Embryonic facial prominence (tissue), 1 donor: ENCODE measurements around the gene CCDC157.
"Not testable (repeated sequence)": the region's sequence is repeated elsewhere in the genome, so short reads cannot be mapped to it uniquely, and the experiment has no call there.

ENCODE experiments used
- DNase-seq: peaks from one replicate; pipeline ENCODE4 v3.0.0-alpha.2; 2016; ENCODE audit errors: extremely low spot score

Gene CCDC157

GRCh38 chr22:30325724-30326254 lies 31.0 kb upstream of the CCDC157 start:
- no peak for DNase-seq

- no peak for DNase-seq
Observed at GRCh38 chr22:30326255-30326705, 30.5 kb upstream of the CCDC157 start.

DNA sequence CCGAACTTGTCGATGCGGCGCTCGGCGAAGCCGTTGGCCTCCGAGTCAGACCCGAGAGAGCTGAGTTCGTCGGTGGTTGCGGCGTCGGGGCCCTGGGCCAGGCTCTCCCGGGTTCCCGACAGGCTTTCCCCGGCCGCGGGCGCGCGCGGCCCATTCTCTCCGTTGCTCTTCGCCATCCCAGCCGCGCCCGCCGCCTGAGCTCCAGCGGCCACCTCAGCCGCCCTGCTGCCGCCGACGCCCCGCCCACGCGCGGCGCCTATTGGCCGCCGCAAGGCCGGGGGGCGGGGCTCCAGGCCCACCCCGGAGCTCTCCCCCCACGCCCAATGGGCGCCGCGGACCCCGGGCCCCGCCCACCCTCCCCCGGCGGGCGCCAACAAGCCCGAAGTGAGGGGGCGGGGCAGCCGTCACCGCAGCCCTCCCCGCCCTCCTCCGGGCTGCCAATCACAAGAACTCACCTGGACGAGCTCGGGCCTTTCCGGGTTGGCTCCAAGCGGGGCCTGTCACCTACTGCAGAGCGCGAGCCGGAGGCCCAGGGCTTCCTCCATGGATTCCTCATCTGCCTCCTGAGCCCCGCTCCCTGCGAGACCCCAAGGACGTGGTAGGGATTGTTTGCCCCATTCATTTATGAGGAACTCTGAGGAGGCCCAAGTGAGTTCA lies 30.0 kb upstream of the CCDC157 start, which contains the start of gene TBC1D10A:
TBC1D10A (minus strand) TSS at position 236 of the 657 bp plus-strand sequence; CDS start at position 176, 60 bp downstream.
- peak; percentile 74 for DNase-seq

DNA sequence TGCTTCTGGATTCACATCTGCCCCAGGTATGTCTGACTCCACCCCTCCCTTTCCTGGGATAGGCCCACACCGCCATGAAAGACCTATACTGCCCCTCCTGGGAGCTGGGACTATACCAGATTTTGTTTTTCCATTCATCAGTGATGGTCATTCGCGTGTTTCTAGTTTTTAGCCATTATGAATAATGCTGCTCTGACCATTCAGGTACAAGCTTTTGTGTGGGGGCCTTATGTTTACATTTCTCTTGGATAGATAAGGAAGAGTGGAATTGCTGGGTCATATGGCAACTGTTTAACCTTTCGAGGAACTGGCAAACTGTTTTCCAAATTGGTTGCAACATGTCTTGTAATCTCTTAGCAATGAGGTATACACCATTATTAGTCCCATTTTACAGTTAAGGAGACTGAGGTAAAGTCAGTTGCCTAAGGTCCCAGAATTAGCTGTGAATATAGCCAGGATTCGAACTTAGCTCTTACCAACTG lies 28.9 kb upstream of the CCDC157 start:
- DNase-seq, result no peak

GRCh38 chr22:30328466-30329049 lies 28.2 kb upstream of the CCDC157 start:
- DNase-seq, result no peak

DNA sequence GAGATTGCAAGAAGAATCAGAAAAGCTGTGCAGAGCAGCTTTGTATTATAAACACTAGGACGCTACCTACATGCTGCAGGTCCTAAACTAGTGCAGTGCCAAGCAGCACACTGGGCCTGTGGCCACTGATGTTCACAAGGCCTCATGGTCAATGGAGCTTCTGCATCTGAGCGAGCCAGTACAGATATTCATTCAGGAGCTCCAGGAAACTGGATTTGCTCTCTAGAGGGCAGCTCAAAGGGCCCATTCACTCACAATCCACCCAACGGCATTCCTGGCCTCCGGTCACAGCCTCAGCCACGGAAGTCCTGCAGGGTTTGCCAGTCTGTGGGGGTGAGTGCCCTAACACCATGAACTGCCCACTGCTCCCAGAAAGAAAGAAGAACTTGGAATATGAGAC lies 24.3 kb upstream of the CCDC157 start:
- DNase-seq, result no peak

- no peak for DNase-seq
Observed at GRCh38 chr22:30332994-30333706, 23.7 kb upstream of the CCDC157 start.

DNA sequence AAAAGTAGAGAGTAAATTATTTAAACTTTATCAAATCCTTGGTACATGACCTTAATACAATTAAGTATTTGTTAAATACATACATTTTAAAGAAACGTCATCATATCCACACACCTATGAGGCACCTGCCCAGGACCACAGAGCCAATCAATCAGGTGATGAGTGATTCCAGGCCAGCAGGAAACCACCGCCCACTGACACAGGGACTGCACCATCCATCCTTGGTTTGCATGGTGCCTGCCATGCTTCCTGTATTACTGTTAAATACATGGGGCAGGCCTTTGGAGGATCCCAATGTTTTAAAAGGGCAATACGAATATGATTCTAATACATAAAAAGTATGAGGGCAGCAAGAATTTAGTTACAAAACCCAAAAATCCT lies 23.1 kb upstream of the CCDC157 start:
- DNase-seq, result no peak

DNA sequence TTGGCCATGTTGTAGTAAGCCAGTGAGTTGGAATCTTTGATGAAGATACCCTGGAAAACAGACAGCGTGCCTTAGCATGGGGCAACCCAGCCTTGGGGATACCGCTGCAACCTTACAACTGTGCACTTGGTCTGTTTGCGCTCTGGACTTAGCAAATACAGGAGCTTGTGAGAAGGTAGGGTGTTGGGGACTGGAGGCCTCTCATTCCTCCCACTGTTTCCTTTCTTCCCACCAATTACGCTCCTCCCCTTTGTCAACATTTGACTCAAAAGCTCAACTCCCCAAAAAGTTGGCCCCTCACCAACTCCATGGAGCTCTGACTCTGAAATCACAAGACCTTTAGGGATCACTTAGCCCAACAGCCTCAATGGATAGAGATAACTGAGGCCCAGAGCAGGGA lies 22.2 kb upstream of the CCDC157 start:
- DNase-seq, result no peak

- DNase-seq, result no peak
Observed at GRCh38 chr22:30335236-30335635, 21.6 kb upstream of the CCDC157 start.

- no peak for DNase-seq
Observed at GRCh38 chr22:30336752-30337460, 19.9 kb upstream of the CCDC157 start.

DNA sequence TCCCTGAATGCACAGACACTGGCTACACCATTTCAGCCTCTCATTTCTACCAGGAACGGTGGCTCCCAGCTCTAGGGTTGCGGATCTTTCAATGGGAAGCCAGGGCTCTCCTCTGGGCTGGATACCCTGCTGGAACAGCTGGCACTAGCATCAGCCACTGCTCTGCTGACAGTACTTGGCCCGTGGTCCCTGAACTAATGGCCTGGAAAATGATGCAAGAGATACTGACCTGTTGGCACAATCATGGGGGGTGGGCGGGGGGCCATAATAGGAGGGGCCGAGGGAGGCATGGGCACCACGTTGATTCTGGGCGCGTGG lies 19.4 kb upstream of the CCDC157 start:
- DNase-seq, result no peak

DNA sequence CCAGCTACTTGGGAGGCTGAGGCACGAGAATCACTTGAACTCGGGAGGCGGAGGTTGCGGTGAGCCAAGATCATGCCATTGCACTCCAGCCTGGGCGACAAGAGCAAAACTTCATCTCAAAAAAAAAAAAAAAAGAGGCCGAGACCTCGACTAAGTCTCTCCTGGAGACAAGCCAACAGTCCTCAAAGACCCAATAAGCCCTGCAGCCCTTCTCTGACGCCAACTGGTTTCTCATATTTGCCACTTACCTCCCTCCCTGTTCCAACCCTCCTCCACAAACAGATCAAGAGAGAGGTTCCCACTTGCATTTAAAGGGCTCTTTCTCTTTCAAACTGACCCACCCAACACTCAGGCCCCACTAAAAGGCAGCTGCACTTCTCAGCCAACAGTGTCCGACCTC lies 18.5 kb upstream of the CCDC157 start:
- not testable (repeated sequence) for DNase-seq

DNA sequence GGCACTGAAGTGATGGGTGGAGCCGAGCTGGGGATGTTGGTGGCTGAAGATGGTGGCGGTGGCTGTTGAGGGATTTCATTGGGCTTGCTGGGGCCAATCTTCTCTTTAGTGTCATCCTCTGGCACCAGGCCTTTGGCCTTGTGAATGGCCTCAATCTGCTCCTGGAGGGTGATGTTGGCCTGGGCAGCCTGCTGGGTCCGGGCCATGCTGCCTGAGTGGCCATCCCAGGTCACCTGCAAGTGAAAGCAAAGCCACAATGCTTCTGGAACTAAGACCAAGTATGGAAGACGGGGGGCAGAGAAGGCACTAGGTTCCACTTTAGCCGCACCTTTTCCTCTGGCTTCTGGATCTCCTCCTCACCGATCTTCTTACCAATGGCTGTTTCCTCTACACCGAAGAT lies 18.0 kb upstream of the CCDC157 start:
- no peak for DNase-seq

- DNase-seq, result no peak
Observed at GRCh38 chr22:30340911-30341685, 15.7 kb upstream of the CCDC157 start.

- DNase-seq, result no peak
Observed at GRCh38 chr22:30344447-30345200, 12.2 kb upstream of the CCDC157 start.

DNA sequence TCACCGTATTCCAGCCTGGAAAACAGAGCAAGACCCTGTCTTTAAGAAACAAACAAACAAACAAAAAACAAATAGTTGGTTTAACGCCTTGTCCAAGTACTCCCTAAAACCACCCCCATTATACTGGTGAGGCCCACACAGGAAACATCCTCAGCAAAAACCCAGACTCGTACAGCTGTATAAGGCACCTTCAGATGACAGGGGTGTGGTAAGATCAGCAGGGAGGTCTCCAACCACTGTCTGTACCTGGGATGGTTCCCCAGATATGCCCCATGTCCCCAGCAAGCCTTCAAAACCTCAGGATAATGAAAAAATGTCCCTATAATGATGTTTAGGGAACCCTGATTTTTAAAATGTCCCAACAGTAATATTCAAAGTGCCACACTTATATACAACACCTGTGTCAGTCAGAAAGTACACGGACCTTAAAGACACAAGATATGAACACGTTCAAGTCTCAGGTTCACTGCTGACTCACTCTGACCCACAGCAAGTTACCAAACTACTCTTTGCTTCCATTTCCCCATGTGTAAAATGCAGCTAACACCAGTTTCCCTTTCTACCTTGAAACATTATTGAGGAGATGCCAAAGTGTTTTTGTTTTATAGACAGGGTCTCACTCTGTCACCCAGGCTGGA lies 9.4 kb upstream of the CCDC157 start:
- DNase-seq, result no peak

- no peak for DNase-seq
Observed at GRCh38 chr22:30348404-30348803, 8.4 kb upstream of the CCDC157 start.

- peak; percentile 64 for DNase-seq
Observed at GRCh38 chr22:30348809-30349208, 8.0 kb upstream of the CCDC157 start.

- no peak for DNase-seq
Observed at GRCh38 chr22:30351226-30351625, 5.6 kb upstream of the CCDC157 start.
